ENCODE measurements around the gene P2RY6. TPM values are rescaled to one million over a fixed set of nuclear protein-coding genes. Genes with fewer than 3 reads are reported as not detected.
A peak's percentile ranks its signal among the peaks of the same experiment; 100 is the strongest.

P2RY6 gene
- total RNA-seq, 2 donors from 2014 or later: not detected

GRCh38 chr11:73245461-73245860, 26.7 kb upstream of the P2RY6 start:
- Mint-ChIP-seq H3K27ac (no peak overlapping the region), H3K27me3 (no peaks in the 10 kb centered on the region), H3K36me3 (ENCODE audit: low read depth) (no peaks in the 10 kb centered on the region), H3K4me3 (no peak overlapping the region), H3K9me3 (no peaks in the 10 kb centered on the region), H3K4me1 (no peaks in the 10 kb centered on the region)
- ATAC-seq (replicated peaks): no peak

DNA sequence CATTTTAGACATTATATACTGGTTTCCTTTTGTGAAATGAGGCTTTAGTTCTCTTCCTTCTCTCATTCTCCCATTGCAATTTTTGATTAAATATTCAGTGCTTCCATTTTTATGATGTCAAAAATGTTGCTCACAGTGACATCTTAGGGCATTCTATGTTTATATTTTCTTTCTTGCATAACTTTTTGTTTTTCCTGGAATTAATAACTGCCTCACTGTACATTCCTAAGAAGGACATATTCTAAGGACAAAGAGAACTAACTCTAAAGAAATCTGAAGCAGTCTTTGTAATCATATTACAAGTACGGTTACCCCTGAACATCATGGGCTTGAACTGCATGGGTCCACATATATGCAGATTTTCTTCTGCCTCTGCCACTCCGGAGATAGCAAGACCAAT, 25.8 kb upstream of the P2RY6 start:
- Mint-ChIP-seq H3K36me3 (ENCODE audit: low read depth) (no peaks in the 10 kb centered on the region), H3K27me3 (no peaks in the 10 kb centered on the region), H3K4me1 (no peaks in the 10 kb centered on the region), H3K4me3 (no peak overlapping the region), H3K27ac (no peak overlapping the region), H3K9me3 (no peaks in the 10 kb centered on the region)
- no peak for ATAC-seq (replicated peaks)

GRCh38 chr11:73248526-73249185, 23.5 kb upstream of the P2RY6 start:
- no peaks in the 10 kb centered on the region for H3K9me3 Mint-ChIP-seq
- no peak overlapping the region for H3K27ac Mint-ChIP-seq

DNA sequence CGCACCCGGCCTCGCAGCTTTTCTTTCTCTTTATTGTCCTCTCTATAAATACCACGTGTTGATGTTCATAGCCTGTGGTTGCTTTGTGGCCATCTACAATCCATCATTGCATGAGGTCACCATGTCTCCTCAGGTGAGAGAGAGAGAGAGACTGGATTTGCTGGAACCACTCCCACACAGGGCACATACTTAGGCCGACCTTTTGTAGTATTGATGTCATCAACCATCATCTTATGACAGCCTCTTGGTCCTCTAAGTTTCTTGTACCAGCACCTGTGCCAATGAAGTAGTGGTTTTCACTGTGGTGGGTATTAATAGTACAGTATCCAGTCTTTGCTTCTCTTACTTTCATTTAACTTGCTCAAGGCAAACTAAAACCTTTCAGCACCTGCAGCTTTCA, 22.8 kb upstream of the P2RY6 start:
- Mint-ChIP-seq H3K36me3 (ENCODE audit: low read depth) (no peaks in the 10 kb centered on the region), H3K27ac (no peak overlapping the region), H3K9me3 (no peaks in the 10 kb centered on the region), H3K4me3 (no peak overlapping the region), H3K27me3 (no peaks in the 10 kb centered on the region), H3K4me1 (no peaks in the 10 kb centered on the region)
- ATAC-seq (replicated peaks): peak; percentile 63

More at GRCh38 chr11:73248526-73249185, 23.5 kb upstream of the P2RY6 start:
- H3K27me3 Mint-ChIP-seq: no peaks in the 10 kb centered on the region
- ATAC-seq (replicated peaks): no peak
- no peaks in the 10 kb centered on the region for H3K4me1 Mint-ChIP-seq
- H3K4me3 Mint-ChIP-seq: no peak overlapping the region
- no peaks in the 10 kb centered on the region for H3K36me3 Mint-ChIP-seq (ENCODE audit: low read depth)

DNA sequence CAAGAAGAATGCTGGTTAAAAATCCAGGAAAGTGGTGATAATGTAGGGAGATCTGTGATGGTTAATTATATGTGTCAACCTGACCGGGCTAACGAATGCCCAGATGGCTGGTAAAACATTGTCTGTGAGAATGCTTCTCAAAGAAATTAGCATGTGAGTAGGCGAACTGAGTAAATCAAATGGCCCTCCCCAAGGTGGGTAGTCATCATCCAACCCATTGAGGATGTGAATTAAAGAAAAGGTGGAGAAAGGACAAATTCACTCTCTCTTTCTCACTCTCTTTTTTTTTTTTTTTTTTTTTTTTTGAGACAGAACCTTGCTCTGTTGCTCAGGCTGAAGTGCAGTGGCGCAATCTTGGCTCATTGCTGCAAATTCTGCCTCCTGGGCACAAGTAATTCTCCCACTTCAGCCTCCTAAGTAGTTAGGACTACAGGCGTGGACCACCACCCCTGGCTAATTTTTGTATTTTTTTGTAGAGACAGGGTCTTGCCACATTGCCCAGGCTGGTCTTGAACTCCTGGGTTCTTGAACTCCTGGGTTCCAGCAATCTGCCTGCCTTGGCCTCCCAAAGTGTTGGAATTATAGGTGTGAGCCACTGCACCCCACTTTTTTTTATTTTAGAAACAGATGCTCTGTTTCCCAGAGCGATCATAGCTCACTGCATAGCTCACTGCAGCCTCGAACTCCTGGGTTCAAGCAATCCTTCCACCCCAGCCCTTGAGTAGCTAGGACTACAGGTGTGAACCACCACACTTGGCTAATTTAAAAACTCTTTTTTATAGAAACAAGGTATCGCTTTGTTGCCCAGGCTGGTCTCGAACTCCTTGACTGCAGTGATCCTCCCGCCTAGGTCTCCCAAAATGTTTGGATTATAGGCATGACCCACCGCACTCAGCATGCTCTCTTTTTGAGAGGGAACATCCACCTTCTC, 22.0 kb upstream of the P2RY6 start:
- Mint-ChIP-seq H3K9me3 (no peaks in the 10 kb centered on the region), H3K4me3 (no peak overlapping the region), H3K4me1 (no peaks in the 10 kb centered on the region), H3K27me3 (no peaks in the 10 kb centered on the region), H3K36me3 (ENCODE audit: low read depth) (no peaks in the 10 kb centered on the region), H3K27ac (no peak overlapping the region)
- peak; percentile 32 for ATAC-seq (replicated peaks)

GRCh38 chr11:73252577-73253191, 19.5 kb upstream of the P2RY6 start:
- ATAC-seq (replicated peaks): peak; percentile 60
- no peaks in the 10 kb centered on the region for H3K36me3 Mint-ChIP-seq (ENCODE audit: low read depth)

GRCh38 chr11:73257342-73258103, 14.6 kb upstream of the P2RY6 start:
- Mint-ChIP-seq H3K27ac (peak overlapping the region; percentile 20), H3K4me1 (no peaks in the 10 kb centered on the region), H3K27me3 (peaks cover 7% of the 10 kb centered on the region), H3K4me3 (no peak overlapping the region), H3K9me3 (no peaks in the 10 kb centered on the region), H3K36me3 (ENCODE audit: low read depth) (no peaks in the 10 kb centered on the region)
- no peak for ATAC-seq (replicated peaks)

More at GRCh38 chr11:73252577-73253191, 19.5 kb upstream of the P2RY6 start:
- Mint-ChIP-seq H3K4me1 (no peaks in the 10 kb centered on the region), H3K27ac (no peak overlapping the region), H3K27me3 (no peaks in the 10 kb centered on the region), H3K9me3 (no peaks in the 10 kb centered on the region), H3K4me3 (no peak overlapping the region)

DNA sequence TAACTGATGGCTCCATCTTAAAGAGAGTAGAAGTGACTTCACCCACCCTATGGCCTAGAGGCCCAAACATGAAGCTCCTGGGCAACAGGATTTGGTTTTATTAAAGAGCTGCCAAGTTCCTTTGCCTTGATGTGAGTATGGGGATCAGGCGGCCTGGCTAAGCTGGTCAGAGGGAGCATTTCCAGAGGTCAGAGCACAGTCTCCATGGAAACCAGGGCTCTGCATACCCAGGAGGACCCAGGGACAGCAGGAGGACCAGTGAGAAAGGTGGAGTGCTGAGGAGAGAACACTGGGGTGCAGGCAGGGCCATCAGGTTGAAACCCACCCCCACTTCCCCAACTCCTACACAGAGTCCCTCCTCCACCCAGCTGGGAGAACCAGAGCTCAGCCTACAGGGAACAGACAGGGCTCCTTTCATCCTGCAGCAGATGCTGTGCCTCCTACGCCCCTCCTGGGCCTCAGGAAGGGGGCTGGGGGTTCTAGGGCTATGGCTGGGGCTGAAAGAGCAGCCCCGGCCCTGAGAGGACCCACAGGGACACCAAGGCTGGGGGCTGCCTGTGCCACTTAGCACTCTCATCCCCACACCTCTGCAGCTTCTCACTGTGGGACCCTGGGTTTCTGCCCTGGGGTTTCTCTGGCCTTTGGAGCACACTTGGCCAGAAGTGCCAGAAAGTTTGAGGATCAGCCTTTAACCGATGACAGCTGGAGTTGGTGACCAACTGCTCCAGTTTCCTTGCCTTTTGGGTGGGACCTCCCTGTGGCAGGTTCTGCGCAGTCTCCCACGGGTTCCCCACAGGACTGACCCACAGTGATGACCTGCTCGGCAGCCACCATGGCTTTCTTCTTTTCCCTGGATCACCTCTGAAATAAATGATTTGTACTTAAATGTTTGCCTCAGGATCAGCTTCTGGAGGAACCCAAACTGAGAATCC, 13.8 kb upstream of the P2RY6 start:
- peaks cover 12% of the 10 kb centered on the region for H3K27me3 Mint-ChIP-seq
- H3K27ac Mint-ChIP-seq: no peak overlapping the region
- H3K4me1 Mint-ChIP-seq: no peaks in the 10 kb centered on the region
- H3K9me3 Mint-ChIP-seq: no peaks in the 10 kb centered on the region
- ATAC-seq (replicated peaks): no peak
- no peak overlapping the region for H3K4me3 Mint-ChIP-seq
- H3K36me3 Mint-ChIP-seq (ENCODE audit: low read depth): no peaks in the 10 kb centered on the region

DNA sequence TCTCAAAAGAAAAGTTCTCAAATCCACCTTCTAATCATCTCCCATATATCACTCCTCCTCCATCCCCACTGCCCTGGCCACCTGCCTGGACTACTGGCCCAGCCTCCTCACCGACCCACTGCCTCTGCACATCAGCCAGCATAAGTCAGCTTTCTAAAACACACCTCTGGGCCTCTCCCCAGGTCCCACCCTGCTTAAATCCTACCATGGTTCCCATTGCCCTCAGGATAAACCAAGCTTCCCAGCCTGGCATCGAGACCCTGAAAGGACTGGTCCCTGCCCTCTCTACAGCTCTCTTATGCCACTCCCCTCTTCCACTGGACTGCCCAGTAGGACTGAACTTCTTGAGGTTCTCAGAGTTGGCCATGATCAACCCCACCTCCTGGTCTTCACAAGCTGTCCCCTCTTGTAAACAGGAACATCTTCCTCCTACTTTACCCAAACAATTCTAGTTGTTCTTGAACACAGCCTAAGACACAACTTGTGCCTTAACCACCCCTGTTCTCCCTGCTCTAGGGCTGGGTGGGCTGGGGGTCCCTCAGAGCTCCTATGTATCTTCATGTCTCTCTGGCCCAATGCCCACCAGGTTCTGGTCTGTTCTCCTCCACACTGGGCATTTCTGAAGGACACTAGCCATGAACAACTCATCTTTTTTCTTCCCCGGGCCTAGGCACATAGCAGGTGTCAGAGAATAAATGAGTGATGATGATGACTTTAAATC, 12.6 kb upstream of the P2RY6 start:
- no peaks in the 10 kb centered on the region for H3K36me3 Mint-ChIP-seq (ENCODE audit: low read depth)
- ATAC-seq (replicated peaks): no peak
- no peak overlapping the region for H3K27ac Mint-ChIP-seq
- H3K4me3 Mint-ChIP-seq: no peak overlapping the region
- H3K9me3 Mint-ChIP-seq: no peaks in the 10 kb centered on the region
- peaks cover 15% of the 10 kb centered on the region for H3K27me3 Mint-ChIP-seq
- H3K4me1 Mint-ChIP-seq: no peaks in the 10 kb centered on the region

- H3K27ac Mint-ChIP-seq: no peak overlapping the region
- H3K4me3 Mint-ChIP-seq: no peak overlapping the region
- H3K9me3 Mint-ChIP-seq: no peaks in the 10 kb centered on the region
- H3K4me1 Mint-ChIP-seq: no peaks in the 10 kb centered on the region
- ATAC-seq (replicated peaks): no peak
- H3K27me3 Mint-ChIP-seq: peaks cover 20% of the 10 kb centered on the region
- H3K36me3 Mint-ChIP-seq (ENCODE audit: low read depth): no peaks in the 10 kb centered on the region
These were observed 12.0 kb upstream of the P2RY6 start for GRCh38 chr11:73260127-73260457.

GRCh38 chr11:73262851-73263495, 9.2 kb upstream of the P2RY6 start:
- H3K27ac Mint-ChIP-seq: no peak overlapping the region
- ATAC-seq (replicated peaks): no peak
- no peaks in the 10 kb centered on the region for H3K4me1 Mint-ChIP-seq
- no peaks in the 10 kb centered on the region for H3K9me3 Mint-ChIP-seq
- H3K27me3 Mint-ChIP-seq: peaks cover 33% of the 10 kb centered on the region
- no peak overlapping the region for H3K4me3 Mint-ChIP-seq
- no peaks in the 10 kb centered on the region for H3K36me3 Mint-ChIP-seq (ENCODE audit: low read depth)

DNA sequence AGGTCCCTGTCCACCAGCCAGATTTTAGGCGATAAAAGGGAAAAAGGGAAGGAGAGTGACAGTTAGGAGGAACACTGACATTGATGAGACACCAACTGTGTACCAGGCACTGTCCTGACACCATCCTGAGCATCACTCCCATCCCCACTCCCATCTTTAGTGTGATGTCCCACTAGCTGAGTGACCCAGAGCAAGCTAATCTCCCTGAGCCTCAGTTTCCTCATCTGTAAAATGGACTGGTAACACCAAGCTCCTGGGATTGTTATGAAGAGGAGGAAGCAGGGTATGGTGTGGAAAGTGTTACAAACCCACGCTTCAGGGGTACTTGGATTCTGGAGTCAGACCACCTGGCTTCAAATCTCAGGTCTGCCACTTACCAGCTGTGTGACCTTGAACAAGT, 8.5 kb upstream of the P2RY6 start:
- no peak for ATAC-seq (replicated peaks)
- H3K4me1 Mint-ChIP-seq: no peaks in the 10 kb centered on the region
- no peak overlapping the region for H3K27ac Mint-ChIP-seq
- H3K27me3 Mint-ChIP-seq: peaks cover 33% of the 10 kb centered on the region
- no peaks in the 10 kb centered on the region for H3K9me3 Mint-ChIP-seq
- H3K4me3 Mint-ChIP-seq: no peak overlapping the region
- no peaks in the 10 kb centered on the region for H3K36me3 Mint-ChIP-seq (ENCODE audit: low read depth)
